Ovary (tissue), 9 donors: Measurements from ENCODE around the gene ANO1. TPM values are rescaled to one million over a fixed set of nuclear protein-coding genes. Genes with fewer than 3 reads are reported as not detected.
A peak's percentile ranks its signal among the peaks of the same experiment; 100 is the strongest.

Source experiments
- DNase-seq, 5 donors: peaks; one replicate each; pipeline ENCODE4 v3.0.0-alpha.2; 2019 to 2020
- H3K27ac ChIP-seq, 2 donors: fragments of 200-600 bp; one replicate each; pipeline versions ENCODE4 v1.5.1 to v1.8.0; 2019 to 2022
- H3K27me3 ChIP-seq: fragments of 200-600 bp; one replicate; pipeline ENCODE4 v1.8.0; 2022
- H3K36me3 ChIP-seq: fragments of 200-600 bp; sonication (generic); one replicate; pipeline ENCODE4 v1.5.1; 2019
- H3K4me1 ChIP-seq: one replicate; pipeline ENCODE4 v1.8.1; 2013; ENCODE audit warnings: mild to moderate bottlenecking, moderate library complexity; ENCODE audit not compliant: insufficient read depth
- H3K4me3 ChIP-seq: fragments of 200-600 bp; sonication (generic); one replicate; pipeline ENCODE4 v1.5.1; 2017
- H3K9me3 ChIP-seq, 2 donors: fragments of 200-600 bp in 1 of 2; sonication (generic) in 1 of 2; one replicate each; pipeline versions ENCODE4 v1.5.1 to v1.8.1; 2013 to 2019; ENCODE audit warnings: mild to moderate bottlenecking in 1 of 2, moderate library complexity in 1 of 2
- CTCF ChIP-seq, 3 donors: fragments of 450-650 bp in 2 of 3; fragments of 200-600 bp in 1 of 3; IDR thresholded peaks; one replicate each; pipeline versions ENCODE4 v1.5.1 to v1.8.0; 2016 to 2022; ENCODE audit warnings: antibody characterized with exemption in 3 of 3, mild to moderate bottlenecking in 1 of 3
- EP300 ChIP-seq: sonication (generic); formaldehyde crosslinking; IDR thresholded peaks from one replicate; pipeline ENCODE4 v1.6.1; 2017; ENCODE audit warnings: antibody characterized with exemption
- POLR2A ChIP-seq: fragments of 450-650 bp; IDR thresholded peaks from one replicate; pipeline ENCODE4 v1.6.1; 2017; ENCODE audit warnings: antibody characterized with exemption, mild to moderate bottlenecking, moderate library complexity
- WGBS, 3 donors: extraction: QIAGEN DNeasy Blood & Tissue Kit in 1 of 3; methylation state at CpG; one replicate each; pipeline versions ENCODE4 v1.1.5 to v1.1.7; 2013 to 2017; 5-methylcytosine and 5-hydroxymethylcytosine counted together
- intact Hi-C, 4 donors: fragments of 100-400 bp; cut with DNase I; formaldehyde crosslinking; loops; one replicate each; pipeline versions ENCODE4 v1.11.0 to v1.15.1; 2022 to 2023
- polyA plus RNA-seq, 2 donors: library from polyadenylated mRNA; stranded (reverse); fragments of 200-250 nt in 1 of 2; fragments of 350-450 nt in 1 of 2; fragmentation: Illumina TruSeq in 1 of 2; extraction: RNeasy Lipid Tissue Mini Kit (QIAGEN cat#74804) in 1 of 2; gene quantifications; one replicate each; pipeline ENCODE4 v1.2.3, GENCODE V29; 2013 to 2014
- total RNA-seq, 7 donors: library from RNA; depleted of rRNA in 2 of 7; stranded (reverse); fragments of >200 nt in 2 of 7; fragmentation: NEBNext Ultra II Directional in 3 of 7; extraction: Animal tissue kit (Norgen Biotek cat#: 25700) in 3 of 7; gene quantifications; one replicate each; pipeline versions ENCODE4 v1.1.0 to v1.2.4, GENCODE V29; 2016 to 2023
- donor health status: DM: no; HTN: no; CAD: no; lungs with moderate emphysema.
- donor health status: DM: no; HTN: no; CAD: no.
- donor health status: Bipolar disorder and iron deficiency.
- donor health status: DM: yes; HTN: yes; CAD: no.
- donor health status: DM: no; HTN: no; CAD: no.
- donor health status: DM: yes; HTN: yes; CAD: no.

The ANO1 gene
- total and polyA plus RNA-seq, 9 donors = 1.7 to 59.1 (median 8.6) TPM

GRCh38 chr11:70202920-70203750, 125.0 kb downstream of the ANO1 start, which contains the start of gene FADD:
Gene FADD (plus strand): TSS chr11:70203296. CDS start chr11:70203460, 164 bp downstream.
- Histone ChIP-seq H3K27ac (peak within 1 kb of the TSS; percentile 31 to 52), H3K9me3 (no peaks in the 10 kb centered on the region), H3K4me3 (peak within 1 kb of the TSS; percentile 69), H3K4me1 (peaks cover 6% of the 10 kb centered on the region), H3K36me3 (no peaks in the 10 kb centered on the region), H3K27me3 (no peaks in the 10 kb centered on the region)
- WGBS, 3 donors = 0 to 2% (median 0%) methylated on average over 14 to 91 of the region's 91 CpGs
- DNase-seq = peak; percentile 88 to 93 (median 91)
- no peak for TF ChIP-seq POLR2A
- no peak for TF ChIP-seq EP300
- no peak for TF ChIP-seq CTCF (IDR thresholded peaks at IDR 0.05)
- intact Hi-C loops = loop anchor here in 1 of 4 donors (10.0 kb wide), 1 partner anchor 62 kb away; no protein-coding TSS in a partner anchor

- Histone ChIP-seq H3K27me3 (no peaks in the 10 kb centered on the region), H3K4me1 (peaks cover 6% of the 10 kb centered on the region), H3K4me3 (peak overlapping the region; percentile 69), H3K27ac (peak overlapping the region; percentile 31 to 52), H3K9me3 (no peaks in the 10 kb centered on the region), H3K36me3 (no peaks in the 10 kb centered on the region)
- TF ChIP-seq POLR2A (no peak), CTCF (IDR thresholded peaks at IDR 0.05) (no peak), EP300 (no peak)
- peak; percentile 61 to 74 (median 62) for DNase-seq
- WGBS, 3 donors = 1 to 4% (median 3%) methylated on average over 20 to 30 of the region's 30 CpGs
- intact Hi-C loops = loop anchor here in 1 of 4 donors (10.0 kb wide), 1 partner anchor 61 kb away; no protein-coding TSS in a partner anchor
These were observed 125.8 kb downstream of the ANO1 start for GRCh38 chr11:70203751-70204465.

GRCh38 chr11:70204466-70204799, 126.3 kb downstream of the ANO1 start:
- Histone ChIP-seq H3K4me1 (peaks cover 6% of the 10 kb centered on the region), H3K27ac (no peak overlapping the region), H3K4me3 (peak overlapping the region; percentile 69), H3K36me3 (no peaks in the 10 kb centered on the region), H3K9me3 (no peaks in the 10 kb centered on the region), H3K27me3 (no peaks in the 10 kb centered on the region)
- 21 to 45% (median 31%) methylated on average over 4 of the region's 4 CpGs for WGBS, 3 donors
- intact Hi-C loops = loop anchor here in 1 of 4 donors (10.0 kb wide), 1 partner anchor 60 kb away; no protein-coding TSS in a partner anchor
- TF ChIP-seq POLR2A (no peak), EP300 (no peak), CTCF (IDR thresholded peaks at IDR 0.05) (no peak)
- no peak for DNase-seq

- no peaks in the 10 kb centered on the region for H3K36me3 ChIP-seq
- no peak for TF ChIP-seq EP300
- TF ChIP-seq CTCF (IDR thresholded peaks at IDR 0.05) = no peak
- no peak for TF ChIP-seq POLR2A
- DNase-seq = no peak
- WGBS, 3 donors = 80 to 86% (median 80%) methylated on average over 12 of the region's 12 CpGs
- no peak overlapping the region for H3K4me3 ChIP-seq
- intact Hi-C loops = loop anchor here in 1 of 4 donors (10.0 kb wide), 1 partner anchor 60 kb away; no protein-coding TSS in a partner anchor
- H3K27me3 ChIP-seq = no peaks in the 10 kb centered on the region
- no peaks in the 10 kb centered on the region for H3K9me3 ChIP-seq
- peaks cover 6% of the 10 kb centered on the region for H3K4me1 ChIP-seq
- no peak overlapping the region for H3K27ac ChIP-seq
These were observed 127.1 kb downstream of the ANO1 start for GRCh38 chr11:70205049-70205725.
